IMR-90 (cell line): ENCODE data around the gene MYH10. TPM values are rescaled to one million over a fixed set of nuclear protein-coding genes. Genes with fewer than 3 reads are reported as not detected.

ENCODE experiments used
- ATAC-seq: fragments of 200-7000 bp; cut with Tn5 transposase; 2 replicates; pipeline ENCODE4 v1.9.1; 2020; ENCODE audit warnings: low read depth, mild to moderate bottlenecking, moderate library complexity
- BruUV-seq: library from RNA; stranded (reverse); fragments of 400-500 nt; replicated peaks from 2 replicates; lab custom pipeline; 2021; lab: Mats Ljungman, UMichigan
- CTCF ChIA-PET: fragments of 300-600 bp; formaldehyde crosslinking; extraction: SDS; loops from one replicate; lab custom pipeline; 2021; ENCODE audit warnings: antibody characterized with exemption; lab: Yijun Ruan, JAX
- POLR2A ChIA-PET: fragments of 300-600 bp; sonication (Branson Sonifier 250); formaldehyde crosslinking; loops from one replicate; lab custom pipeline; 2022; ENCODE audit warnings: antibody characterized with exemption; ENCODE audit not compliant: unreplicated experiment; lab: Charles Lee
- DNase-seq: peaks from one replicate; pipeline ENCODE4 v3.0.0; 2013
- H2AFZ ChIP-seq: replicated peaks from 2 replicates; pipeline ENCODE3; 2013; ENCODE audit warnings: low read length, mild to moderate bottlenecking; ENCODE audit not compliant: poor library complexity
- H2AK5ac ChIP-seq: 2 replicates; pipeline ENCODE4 v1.6.1; 2013; ENCODE audit warnings: low read depth, low read length, inconsistent platforms
- H2AK9ac ChIP-seq: replicated peaks from 2 replicates; pipeline ENCODE3; 2013; ENCODE audit warnings: mild to moderate bottlenecking, low read depth, low read length, moderate library complexity; ENCODE audit not compliant: poor library complexity
- H2BK120ac ChIP-seq: 2 replicates; pipeline ENCODE4 v1.6.1; 2013; ENCODE audit warnings: low read depth, low read length, inconsistent platforms
- H2BK15ac ChIP-seq: 3 replicates; pipeline ENCODE4 v1.6.1; 2013; ENCODE audit warnings: low read depth, low read length, inconsistent platforms
- H2BK20ac ChIP-seq: 2 replicates; pipeline ENCODE4 v1.6.1; 2013; ENCODE audit warnings: low read depth, mild to moderate bottlenecking, inconsistent platforms, low read length, moderate library complexity
- H2BK5ac ChIP-seq: 2 replicates; pipeline ENCODE4 v1.6.1; 2013; ENCODE audit warnings: mild to moderate bottlenecking, low read depth, low read length, inconsistent platforms; ENCODE audit not compliant: poor library complexity, severe bottlenecking
- H3K14ac ChIP-seq: replicated peaks from 2 replicates; pipeline ENCODE4 v1.6.1; 2013; ENCODE audit warnings: low read depth, low read length, inconsistent platforms
- H3K18ac ChIP-seq: 2 replicates; pipeline ENCODE4 v1.6.1; 2013; ENCODE audit warnings: low read depth, low read length, control low read depth
- H3K23ac ChIP-seq: 2 replicates; pipeline ENCODE4 v1.6.1; 2013; ENCODE audit warnings: low read depth, low read length, inconsistent platforms
- H3K27ac ChIP-seq: 2 replicates; pipeline ENCODE4 v1.5.1; 2013; ENCODE audit warnings: mild to moderate bottlenecking, control low read depth, low read length; ENCODE audit not compliant: insufficient read depth
- H3K27me3 ChIP-seq: 2 replicates; pipeline ENCODE4 v1.6.1; 2013; ENCODE audit warnings: low read length; ENCODE audit not compliant: control insufficient read depth, insufficient read depth
- H3K36me3 ChIP-seq: 2 replicates; pipeline ENCODE4 v1.6.1; 2013; ENCODE audit warnings: low read length, mixed read lengths; ENCODE audit not compliant: control insufficient read depth, insufficient read depth
- H3K4ac ChIP-seq: 2 replicates; pipeline ENCODE4 v1.6.1; 2013; ENCODE audit warnings: low read depth, low read length, inconsistent platforms
- H3K4me1 ChIP-seq: 2 replicates; pipeline ENCODE4 v1.6.1; 2013; ENCODE audit warnings: low read length, mixed read lengths; ENCODE audit not compliant: control insufficient read depth, insufficient read depth
- H3K4me2 ChIP-seq: 2 replicates; pipeline ENCODE4 v1.6.1; 2013; ENCODE audit warnings: low read depth, mild to moderate bottlenecking, control low read depth, low read length, moderate library complexity
- H3K4me3 ChIP-seq: 2 replicates; pipeline ENCODE4 v1.5.1; 2013; ENCODE audit warnings: low read depth, mild to moderate bottlenecking, control low read depth, low read length, moderate library complexity; ENCODE audit not compliant: insufficient read depth
- H3K56ac ChIP-seq: 2 replicates; pipeline ENCODE4 v1.6.1; 2013; ENCODE audit warnings: low read length, inconsistent platforms; ENCODE audit not compliant: insufficient read depth; ENCODE audit errors: extremely low read depth
- H3K79me1 ChIP-seq, 2 experiments: 2 replicates each; pipeline ENCODE4 v1.6.1; 2013; ENCODE audit warnings: low read length in 2 of 2, inconsistent platforms in 1 of 2, low read depth in 1 of 2
- H3K9ac ChIP-seq: 2 replicates; pipeline ENCODE4 v1.6.1; 2013; ENCODE audit warnings: low read depth, low read length, control low read depth
- H3K9me1 ChIP-seq: 2 replicates; pipeline ENCODE4 v1.6.1; 2013; ENCODE audit warnings: low read length, inconsistent platforms; ENCODE audit not compliant: insufficient read depth
- H3K9me3 ChIP-seq: 2 replicates; pipeline ENCODE4 v1.6.1; 2013; ENCODE audit warnings: low read length; ENCODE audit not compliant: control insufficient read depth, insufficient read depth
- H4K20me1 ChIP-seq: 2 replicates; pipeline ENCODE4 v1.6.1; 2013; ENCODE audit warnings: low read length, inconsistent platforms; ENCODE audit not compliant: insufficient read depth
- H4K5ac ChIP-seq: 2 replicates; pipeline ENCODE4 v1.6.1; 2013; ENCODE audit warnings: mild to moderate bottlenecking, low read depth, low read length, control low read depth
- H4K8ac ChIP-seq, 2 experiments: 2 replicates each; pipeline ENCODE4 v1.6.1; 2013; ENCODE audit warnings: low read depth in 2 of 2, low read length in 2 of 2, control low read depth in 1 of 2, inconsistent platforms in 1 of 2
- H4K91ac ChIP-seq: 2 replicates; pipeline ENCODE4 v1.6.1; 2013; ENCODE audit warnings: low read depth, low read length, inconsistent platforms; ENCODE audit not compliant: insufficient read depth
- BHLHE40 ChIP-seq: fragments of 150-350 bp; IDR thresholded peaks from 2 replicates; pipeline ENCODE4 v1.6.1; 2016; ENCODE audit warnings: mild to moderate bottlenecking, low read depth, low read length
- CEBPB ChIP-seq: IDR thresholded peaks from 2 replicates; pipeline ENCODE4 v1.6.1; 2012; ENCODE audit warnings: low read depth, low read length, improper control_type of control experiment
- CHD1 ChIP-seq: IDR thresholded peaks from 2 replicates; pipeline ENCODE4 v1.6.1; 2012; ENCODE audit warnings: low read depth, low read length, improper control_type of control experiment
- CTCF ChIP-seq: conservative IDR thresholded peaks from 2 replicates; pipeline ENCODE4 v1.5.1; 2012; ENCODE audit warnings: mild to moderate bottlenecking, low read depth, low read length, improper control_type of control experiment
- ELK1 ChIP-seq: fragments of 150-350 bp; IDR thresholded peaks from 2 replicates; pipeline ENCODE4 v1.6.1; 2016; ENCODE audit warnings: low read depth, mild to moderate bottlenecking, low read length, moderate library complexity, borderline replicate concordance
- FOS ChIP-seq: fragments of 150-350 bp; IDR thresholded peaks from 2 replicates; pipeline ENCODE4 v1.6.1; 2016; ENCODE audit warnings: low read depth, low read length
- MAFK ChIP-seq: IDR thresholded peaks from 2 replicates; pipeline ENCODE4 v1.6.1; 2012; ENCODE audit warnings: low read depth, low read length, improper control_type of control experiment
- MAZ ChIP-seq: IDR thresholded peaks from 2 replicates; pipeline ENCODE4 v1.6.1; 2012; ENCODE audit warnings: low read depth, mild to moderate bottlenecking, low read length, improper control_type of control experiment, moderate library complexity, borderline replicate concordance
- NFE2L2 ChIP-seq: fragments of 150-350 bp; IDR thresholded peaks from 2 replicates; pipeline ENCODE4 v1.6.1; 2016; ENCODE audit warnings: low read depth, mild to moderate bottlenecking, low read length
- RAD21 ChIP-seq: IDR thresholded peaks from 2 replicates; pipeline ENCODE4 v1.6.1; 2012; ENCODE audit warnings: low read length, improper control_type of control experiment
- RCOR1 ChIP-seq: IDR thresholded peaks from 2 replicates; pipeline ENCODE4 v1.6.1; 2012; ENCODE audit warnings: mild to moderate bottlenecking, low read length, improper control_type of control experiment; ENCODE audit not compliant: insufficient replicate concordance
- SMC3 ChIP-seq: fragments of 150-350 bp; IDR thresholded peaks from 2 replicates; pipeline ENCODE4 v1.6.1; 2016; ENCODE audit warnings: low read depth, mild to moderate bottlenecking, antibody characterized with exemption, low read length, moderate library complexity
- USF2 ChIP-seq: fragments of 150-350 bp; IDR thresholded peaks from 2 replicates; pipeline ENCODE4 v1.6.1; 2017; ENCODE audit warnings: mild to moderate bottlenecking, antibody characterized with exemption, low read length, low read depth
- WGBS, 2 experiments: methylation state at CpG; one replicate each; pipeline versions ENCODE4 v1.1.5 to v1.1.7; 2013; ENCODE audit warnings: missing lambda C conversion rate in 2 of 2; ENCODE audit not compliant: insufficient read length in 1 of 2; ENCODE audit errors: extremely low coverage in 2 of 2; 5-methylcytosine and 5-hydroxymethylcytosine counted together
- dilution Hi-C: fragments of 300-500 bp; cut with HindIII; formaldehyde crosslinking; loops from one replicate; pipeline ENCODE4 v1.14.3; 2018; ENCODE audit warnings: low sequenced_read_pairs; ENCODE audit not compliant: unreplicated experiment
- in situ Hi-C: fragments of 300-500 bp; cut with MboI; formaldehyde crosslinking; loops from 3 replicates; pipeline ENCODE4 v1.14.3; 2019; ENCODE audit warnings: low sequenced_read_pairs, inconsistent platforms, mixed read lengths
- intact Hi-C: fragments of 100-400 bp; cut with micrococcal nuclease; formaldehyde crosslinking; loops from 2 replicates; pipeline ENCODE4 v1.10.0; 2022
- polyA plus RNA-seq, 3 experiments: library from polyadenylated mRNA; depleted of rRNA; stranded (reverse); fragments of >200 nt; gene quantifications; 2 replicates each; pipeline ENCODE4 v1.2.3, GENCODE V29; 2012; ENCODE audit warnings: low replicate concordance in 1 of 3
- total RNA-seq: library from RNA; depleted of rRNA; stranded (reverse); fragments of >200 nt; gene quantifications from 2 replicates; pipeline ENCODE4 v1.2.3, GENCODE V29; 2012

The MYH10 gene
- total and polyA plus RNA-seq, 2 of the 4 experiments (the other 2 are of a cell fraction), result 71.2 to 95.2 TPM

- H3K27me3 ChIP-seq, result no peaks in the 10 kb centered on the region; the same call in 1 of the 2 replicates
- H3K36me3 ChIP-seq, result no peaks in the 10 kb centered on the region
- H3K4ac ChIP-seq, result no peak overlapping the region
- no peak overlapping the region for H3K14ac ChIP-seq
- CTCF ChIA-PET, result no interaction called here
- DNase-seq (no peak), ATAC-seq (no peak)
- H4K20me1 ChIP-seq, result peaks cover 8% of the 10 kb centered on the region; the same call in 1 of the 2 replicates
- H3K4me3 ChIP-seq, result no peak overlapping the region
- H2AK9ac ChIP-seq, result no peak overlapping the region
- no peak overlapping the region for H2BK20ac ChIP-seq
- no peak overlapping the region for H2AK5ac ChIP-seq
- H3K56ac ChIP-seq, result no peak overlapping the region
- in situ Hi-C loops (no loop called here), intact Hi-C loops (no loop called here), dilution Hi-C loops (no loop called here)
- BruUV-seq, result no TSS peak
- no peak overlapping the region for H2AFZ ChIP-seq
- no CpG with 5 or more reads among the region's 3 CpGs for WGBS, 2 experiments
- no peak overlapping the region for H4K5ac ChIP-seq
- no peak overlapping the region for H3K27ac ChIP-seq
- no peak overlapping the region for H4K91ac ChIP-seq
- no peak for TF ChIP-seq SMC3
- TF ChIP-seq MAZ, result no peak
- TF ChIP-seq CTCF, result no peak
- TF ChIP-seq CEBPB, result no peak
- TF ChIP-seq FOS, result no peak
- no peak for TF ChIP-seq BHLHE40
- no peak for TF ChIP-seq ELK1
- TF ChIP-seq RCOR1, result no peak
- TF ChIP-seq NFE2L2, result no peak
- TF ChIP-seq RAD21, result no peak
- TF ChIP-seq USF2, result no peak
- TF ChIP-seq MAFK, result no peak
- no peak for TF ChIP-seq CHD1
- H2BK15ac ChIP-seq, result no peak overlapping the region
- no peaks in the 10 kb centered on the region for H3K9me3 ChIP-seq
- no peak overlapping the region for H3K18ac ChIP-seq
- peaks cover 13 to 22% of the 10 kb centered on the region in 2 experiments for H3K79me1 ChIP-seq
- POLR2A ChIA-PET, result no interaction called here
- peaks cover 4% of the 10 kb centered on the region; the same call in 1 of the 2 replicates for H3K9me1 ChIP-seq
- H3K4me1 ChIP-seq, result peaks cover 2% of the 10 kb centered on the region; the same call in 1 of the 2 replicates
- H3K4me2 ChIP-seq, result no peak overlapping the region
- no peak overlapping the region for H3K23ac ChIP-seq
- no peak overlapping the region for H2BK5ac ChIP-seq
- no peak overlapping the region for H4K8ac ChIP-seq
- H2BK120ac ChIP-seq, result no peak overlapping the region
- no peak overlapping the region for H3K9ac ChIP-seq
Observed at GRCh38 chr17:8632061-8632460, 1.5 kb upstream of the MYH10 start.
